ENCODE measurements around the gene TSPAN18. TPM values are rescaled to one million over a fixed set of nuclear protein-coding genes. Genes with fewer than 3 reads are reported as not detected.

TSPAN18 gene
- total RNA-seq, 1 experiment from 2014 or later = 21.3 TPM

- in situ Hi-C loops (cut with HindIII; ENCODE audit: low pct_unique_long_range_greater_than_20kb, low sequenced_read_pairs) (no loop called here), intact Hi-C loops (cut with micrococcal nuclease; ENCODE audit: unreplicated experiment) (no loop called here)
- no peak overlapping the region for H3K4me3 ChIP-seq (ENCODE audit: low read depth in 2 of 2, low read length in 2 of 2)
- H3K36me3 ChIP-seq (ENCODE audit: control insufficient read depth, insufficient read depth, low read length) = no peaks in the 10 kb centered on the region
- ATAC-seq (no peak), DNase-seq (ENCODE audit: low read depth, low spot score) (no peak)
- POLR2A ChIA-PET = no interaction called here
- TF ChIP-seq SIN3A (IDR thresholded peaks at IDR 0.05; ENCODE audit: borderline replicate concordance, insufficient read depth, low read depth, low read length) = no peak
- TF ChIP-seq CTCF (IDR thresholded peaks at IDR 0.05) = no peak
- TF ChIP-seq REST (IDR thresholded peaks at IDR 0.05; ENCODE audit: insufficient read depth in 1 of 2, low read depth in 2 of 2, low read length in 1 of 2) = no peak
- no peak for TF ChIP-seq POLR2AphosphoS5 (IDR thresholded peaks at IDR 0.05; ENCODE audit: low read depth, low read length)
- TF ChIP-seq TCF7L2 (IDR thresholded peaks at IDR 0.05; ENCODE audit: low read depth, low read length) = no peak
- H3K27ac ChIP-seq (ENCODE audit: low read length) = no peak overlapping the region
- no peaks in the 10 kb centered on the region for H3K9me3 ChIP-seq (ENCODE audit: control insufficient read depth, insufficient read depth, low read depth, low read length)
- H3K27me3 ChIP-seq (ENCODE audit: control insufficient read depth, insufficient read depth, low read length) = 0 out of 2 replicates have a peak, but pooled peaks cover 4% of the 10 kb centered on the region
- BruUV-seq (replicated peaks) = no TSS peak
- CTCF ChIA-PET = no interaction called here
- H3K4me1 ChIP-seq (ENCODE audit: control insufficient read depth, insufficient read depth, low read length) = no peaks in the 10 kb centered on the region
Measured at GRCh38 chr11:44681698-44682097, 45.1 kb upstream of the TSPAN18 start.

DNA sequence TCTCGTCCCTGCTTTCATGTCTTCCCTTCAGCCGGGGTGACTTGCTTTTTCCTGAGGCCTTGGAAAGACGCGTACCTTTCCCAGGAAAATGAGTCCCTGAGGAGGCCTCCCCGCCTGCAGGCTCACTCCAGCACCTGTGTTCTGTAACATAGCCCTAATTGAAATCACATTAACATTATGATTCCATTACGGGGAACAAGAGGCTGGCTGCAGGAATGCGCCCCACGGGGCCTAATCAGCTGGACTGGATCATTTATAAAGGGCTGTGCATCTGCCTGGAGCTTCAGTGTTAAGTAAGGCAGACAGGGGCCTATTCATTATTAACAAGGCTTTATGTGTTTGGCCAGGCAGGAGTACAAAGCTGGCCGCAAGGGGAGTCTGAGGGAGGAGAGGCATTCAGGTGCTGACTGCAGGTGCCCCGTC is 41.9 kb upstream of the TSPAN18 start:
- no peak for DNase-seq (ENCODE audit: low read depth, low spot score)
- Histone ChIP-seq H3K27me3 (ENCODE audit: control insufficient read depth, insufficient read depth, low read length) (peaks cover 13% of the 10 kb centered on the region), H3K36me3 (ENCODE audit: control insufficient read depth, insufficient read depth, low read length) (no peaks in the 10 kb centered on the region), H3K27ac (ENCODE audit: low read length) (no peak overlapping the region), H3K4me3 (ENCODE audit: low read depth in 2 of 2, low read length in 2 of 2) (no peak overlapping the region), H3K9me3 (ENCODE audit: control insufficient read depth, insufficient read depth, low read depth, low read length) (no peaks in the 10 kb centered on the region), H3K4me1 (ENCODE audit: control insufficient read depth, insufficient read depth, low read length) (no peaks in the 10 kb centered on the region)
- ChIA-PET POLR2A (no interaction called here), CTCF (no interaction called here)
- ATAC-seq = no peak
- intact Hi-C loops (cut with micrococcal nuclease; ENCODE audit: unreplicated experiment) = no loop called here
- TF ChIP-seq CTCF (IDR thresholded peaks at IDR 0.05) (no peak), SIN3A (IDR thresholded peaks at IDR 0.05; ENCODE audit: borderline replicate concordance, insufficient read depth, low read depth, low read length) (no peak), TCF7L2 (IDR thresholded peaks at IDR 0.05; ENCODE audit: low read depth, low read length) (no peak), REST (IDR thresholded peaks at IDR 0.05; ENCODE audit: insufficient read depth in 1 of 2, low read depth in 2 of 2, low read length in 1 of 2) (no peak), POLR2AphosphoS5 (IDR thresholded peaks at IDR 0.05; ENCODE audit: low read depth, low read length) (no peak)
- BruUV-seq (replicated peaks) = no TSS peak
- in situ Hi-C loops (cut with HindIII; ENCODE audit: low pct_unique_long_range_greater_than_20kb, low sequenced_read_pairs) = no loop called here

All from Panc1 (cell line).